Measurements from ENCODE around the gene SMIM20. TPM values are rescaled to one million over a fixed set of nuclear protein-coding genes. Genes with fewer than 3 reads are reported as not detected.

SMIM20 gene
- polyA plus RNA-seq, 1 donor from 2014 or later = 19.1 TPM

GRCh38 chr4:25958110-25958509 lies 44.1 kb downstream of the SMIM20 start:
- H3F3A ChIP-seq (ENCODE audit: insufficient read depth, low read length, poor library complexity, severe bottlenecking) = no peaks in the 10 kb centered on the region
- no peaks in the 10 kb centered on the region for H3K27me3 ChIP-seq (ENCODE audit: insufficient read depth, low read depth, low read length)
- no peak overlapping the region for H3K4me3 ChIP-seq (ENCODE audit: low read length)
- no peaks in the 10 kb centered on the region for H3K79me2 ChIP-seq (replicated peaks; ENCODE audit: insufficient read depth, low read length)
- H3K4me2 ChIP-seq (ENCODE audit: low read length) = no peak overlapping the region
- H4K20me1 ChIP-seq (ENCODE audit: insufficient read depth) = no peaks in the 10 kb centered on the region
- no peak overlapping the region for H2AFZ ChIP-seq (ENCODE audit: low read depth, low read length)
- no peak overlapping the region for H3K9ac ChIP-seq (ENCODE audit: low read length)
- no peaks in the 10 kb centered on the region for H3K9me2 ChIP-seq (ENCODE audit: insufficient read depth, low read length)
- no peak overlapping the region for H3K27ac ChIP-seq (ENCODE audit: low read length)
- H3K36me3 ChIP-seq (ENCODE audit: insufficient read depth, low read length) = no peaks in the 10 kb centered on the region
- TF ChIP-seq RAD21 (conservative IDR thresholded peaks at IDR 0.05) (no peak), REST (IDR thresholded peaks at IDR 0.05; ENCODE audit: borderline replicate concordance) (no peak), SMC3 (conservative IDR thresholded peaks at IDR 0.05; ENCODE audit: poor library complexity) (no peak), CTCF (IDR thresholded peaks at IDR 0.05; ENCODE audit: poor library complexity, severe bottlenecking) (no peak), EZH2 (IDR thresholded peaks at IDR 0.05; ENCODE audit: borderline replicate concordance, insufficient read depth, low read length, poor library complexity, severe bottlenecking) (no peak), TAF1 (IDR thresholded peaks at IDR 0.05; ENCODE audit: low read depth) (no peak), POLR2AphosphoS5 (IDR thresholded peaks at IDR 0.05) (no peak), MXI1 (conservative IDR thresholded peaks at IDR 0.05; ENCODE audit: poor library complexity, severe bottlenecking) (no peak), EP300 (conservative IDR thresholded peaks at IDR 0.05; ENCODE audit: poor library complexity, severe bottlenecking) (no peak)
- H3K9me3 ChIP-seq (ENCODE audit: low read length) = no peaks in the 10 kb centered on the region

GRCh38 chr4:25962393-25962792 lies 48.4 kb downstream of the SMIM20 start:
- no peak overlapping the region for H3K9ac ChIP-seq (ENCODE audit: low read length)
- H3F3A ChIP-seq (ENCODE audit: insufficient read depth, low read length, poor library complexity, severe bottlenecking) = no peaks in the 10 kb centered on the region
- no peaks in the 10 kb centered on the region for H3K27me3 ChIP-seq (ENCODE audit: insufficient read depth, low read depth, low read length)
- H2AFZ ChIP-seq (ENCODE audit: low read depth, low read length) = no peak overlapping the region
- no peaks in the 10 kb centered on the region for H4K20me1 ChIP-seq (ENCODE audit: insufficient read depth)
- H3K27ac ChIP-seq (ENCODE audit: low read length) = no peak overlapping the region
- no peaks in the 10 kb centered on the region for H3K9me3 ChIP-seq (ENCODE audit: low read length)
- no peaks in the 10 kb centered on the region for H3K36me3 ChIP-seq (ENCODE audit: insufficient read depth, low read length)
- no peaks in the 10 kb centered on the region for H3K9me2 ChIP-seq (ENCODE audit: insufficient read depth, low read length)
- no peak overlapping the region for H3K4me2 ChIP-seq (ENCODE audit: low read length)
- TF ChIP-seq POLR2AphosphoS5 (IDR thresholded peaks at IDR 0.05) (no peak), TAF1 (IDR thresholded peaks at IDR 0.05; ENCODE audit: low read depth) (no peak), SMC3 (conservative IDR thresholded peaks at IDR 0.05; ENCODE audit: poor library complexity) (no peak), MXI1 (conservative IDR thresholded peaks at IDR 0.05; ENCODE audit: poor library complexity, severe bottlenecking) (no peak), REST (IDR thresholded peaks at IDR 0.05; ENCODE audit: borderline replicate concordance) (no peak), CTCF (IDR thresholded peaks at IDR 0.05; ENCODE audit: poor library complexity, severe bottlenecking) (no peak), EP300 (conservative IDR thresholded peaks at IDR 0.05; ENCODE audit: poor library complexity, severe bottlenecking) (no peak), EZH2 (IDR thresholded peaks at IDR 0.05; ENCODE audit: borderline replicate concordance, insufficient read depth, low read length, poor library complexity, severe bottlenecking) (no peak), RAD21 (conservative IDR thresholded peaks at IDR 0.05) (no peak)
- H3K79me2 ChIP-seq (replicated peaks; ENCODE audit: insufficient read depth, low read length) = no peaks in the 10 kb centered on the region
- H3K4me3 ChIP-seq (ENCODE audit: low read length) = no peak overlapping the region
